Smooth muscle cell of the umbilical artery (primary cell): ENCODE results near the gene ARHGEF33. TPM values are rescaled to one million over a fixed set of nuclear protein-coding genes. Genes with fewer than 3 reads are reported as not detected.

Experiments used
- total RNA-seq: library from RNA; depleted of rRNA; stranded (reverse); fragments of >200 nt; gene quantifications from 2 replicates; pipeline ENCODE4 v1.2.3, GENCODE V29; 2014

Gene ARHGEF33
- 0.14 and 1.2 TPM in 2 replicates for total RNA-seq

GRCh38 chr2:38889575-38889974, at the start of gene ARHGEF33:
Gene ARHGEF33, plus strand, starts transcription at chr2:38889875. Its CDS starts 29,573 bp downstream, at chr2:38919448.

GRCh38 chr2:38875576-38876367, 13.9 kb upstream of the ARHGEF33 start, which contains the start of the genes DHX57 and MORN2:
Gene DHX57, minus strand, starts transcription at chr2:38875934. Its CDS starts 7,529 bp downstream, at chr2:38868405.
Gene MORN2, plus strand, starts transcription at chr2:38875976.

Other genes with a start within 250 kb of the ARHGEF33 start
- gene GALM, start 223.8 kb upstream of the ARHGEF33 start, total RNA-seq, result 10.9 and 18.7 TPM in 2 replicates
- gene SRSF7, start 138.5 kb upstream of the ARHGEF33 start, total RNA-seq, result 98.0 and 149 TPM in 2 replicates
- gene GEMIN6, start 111.7 kb upstream of the ARHGEF33 start, total RNA-seq, result 9.0 and 11.3 TPM in 2 replicates
- 26.4 and 35.9 TPM in 2 replicates for gene DHX57, start 13.9 kb upstream of the ARHGEF33 start, total RNA-seq
- 5.9 and 21.7 TPM in 2 replicates for gene MORN2, start 13.9 kb upstream of the ARHGEF33 start, total RNA-seq
- 19.6 and 51.3 TPM in 2 replicates for gene SOS1, start 231.2 kb downstream of the ARHGEF33 start, total RNA-seq